Lower leg skin (tissue), 3 donors: ENCODE results near the gene SLC4A8.

Experiments
- POLR2A ChIP-seq, 2 donors: fragments of 450-650 bp; IDR thresholded peaks; one replicate each; pipeline ENCODE4 v1.6.1; 2016 to 2017; ENCODE audit warnings: antibody characterized with exemption in 2 of 2, mild to moderate bottlenecking in 1 of 2, moderate library complexity in 1 of 2
- TF ChIP-seq, protein P1 (sequence below), 3 donors: fragments of 450-650 bp; IDR thresholded peaks; one replicate each; pipeline ENCODE4 v1.5.1; 2016; ENCODE audit warnings: antibody characterized with exemption in 3 of 3, mild to moderate bottlenecking in 3 of 3, moderate library complexity in 2 of 3

DNA sequence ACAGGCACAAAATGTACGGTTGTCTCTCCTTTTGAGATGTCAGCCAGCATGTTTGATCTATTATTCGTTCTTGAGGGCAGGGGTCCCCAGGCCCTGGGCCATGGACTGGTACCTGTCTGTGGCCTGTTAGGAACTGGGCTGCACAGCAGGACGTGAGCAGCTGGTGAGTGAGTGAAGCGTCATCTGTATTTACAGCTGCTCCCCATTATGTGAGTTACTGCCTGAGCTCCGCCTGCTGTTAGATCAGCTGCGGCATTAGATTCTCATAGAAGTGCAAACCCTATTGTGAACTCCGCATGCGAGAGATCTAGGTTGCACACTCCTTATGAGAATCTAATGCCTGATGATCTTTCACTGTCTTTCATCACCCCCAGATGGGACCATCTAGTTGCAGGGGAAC lies 125.0 kb downstream of the SLC4A8 start:
- TF ChIP-seq, protein P1, sequence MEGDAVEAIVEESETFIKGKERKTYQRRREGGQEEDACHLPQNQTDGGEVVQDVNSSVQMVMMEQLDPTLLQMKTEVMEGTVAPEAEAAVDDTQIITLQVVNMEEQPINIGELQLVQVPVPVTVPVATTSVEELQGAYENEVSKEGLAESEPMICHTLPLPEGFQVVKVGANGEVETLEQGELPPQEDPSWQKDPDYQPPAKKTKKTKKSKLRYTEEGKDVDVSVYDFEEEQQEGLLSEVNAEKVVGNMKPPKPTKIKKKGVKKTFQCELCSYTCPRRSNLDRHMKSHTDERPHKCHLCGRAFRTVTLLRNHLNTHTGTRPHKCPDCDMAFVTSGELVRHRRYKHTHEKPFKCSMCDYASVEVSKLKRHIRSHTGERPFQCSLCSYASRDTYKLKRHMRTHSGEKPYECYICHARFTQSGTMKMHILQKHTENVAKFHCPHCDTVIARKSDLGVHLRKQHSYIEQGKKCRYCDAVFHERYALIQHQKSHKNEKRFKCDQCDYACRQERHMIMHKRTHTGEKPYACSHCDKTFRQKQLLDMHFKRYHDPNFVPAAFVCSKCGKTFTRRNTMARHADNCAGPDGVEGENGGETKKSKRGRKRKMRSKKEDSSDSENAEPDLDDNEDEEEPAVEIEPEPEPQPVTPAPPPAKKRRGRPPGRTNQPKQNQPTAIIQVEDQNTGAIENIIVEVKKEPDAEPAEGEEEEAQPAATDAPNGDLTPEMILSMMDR (IDR thresholded peaks at IDR 0.05): no peak
- TF ChIP-seq POLR2A (IDR thresholded peaks at IDR 0.05): no peak
